H1 (cell line): ENCODE measurements around the gene SMG1. TPM values are rescaled to one million over a fixed set of nuclear protein-coding genes. Genes with fewer than 3 reads are reported as not detected.

Experiments used
- BACH1 ChIP-seq: IDR thresholded peaks from 2 replicates; pipeline ENCODE4 v1.6.1; 2012; ENCODE audit warnings: low read length, improper control_type of control experiment
- HDAC2 ChIP-seq, 2 experiments: fragments of 300-600 bp in 1 of 2; sonication (generic) in 1 of 2; IDR thresholded peaks; 2 replicates each; pipeline ENCODE4 v1.6.1; 2011 to 2012; ENCODE audit warnings: low read depth in 2 of 2, low read length in 2 of 2, mild to moderate bottlenecking in 2 of 2, moderate library complexity in 2 of 2, borderline replicate concordance in 1 of 2, inconsistent platforms in 1 of 2
- HDAC6 ChIP-seq: IDR thresholded peaks from one replicate; pipeline ENCODE4 v1.7.1; 2012; ENCODE audit warnings: low read depth, mild to moderate bottlenecking, inconsistent platforms, low read length, moderate library complexity
- POLR2AphosphoS5 ChIP-seq: IDR thresholded peaks from 2 replicates; pipeline ENCODE4 v1.6.1; 2011; ENCODE audit warnings: low read depth, low read length
- SIRT6 ChIP-seq: IDR thresholded peaks from one replicate; pipeline ENCODE4 v1.7.1; 2012; ENCODE audit warnings: low read length, inconsistent platforms
- ZNF274 ChIP-seq: IDR thresholded peaks from 2 replicates; pipeline ENCODE4 v1.7.0; 2012; ENCODE audit warnings: low read length, borderline replicate concordance; ENCODE audit errors: extremely low read depth
- polyA plus RNA-seq, 7 experiments: library from polyadenylated mRNA; depleted of rRNA in 3 of 7; stranded (reverse) in 5 of 7; unstranded in 2 of 7; fragments of >200 nt in 5 of 7; fragments of 200-250 nt in 2 of 7; gene quantifications; 1 replicate in 5 of 7; 2 replicates in 1 of 7; 4 replicates in 1 of 7; pipeline versions ENCODE4 v1.2.1 to v1.2.3, GENCODE V29; 2011 to 2013; ENCODE audit warnings: missing spikeins in 2 of 7, mixed read lengths in 2 of 7
- total RNA-seq: library from RNA; stranded (reverse); fragmentation: NEBNext Ultra II Directional; extraction: Animal tissue kit (Norgen Biotek cat#: 25700); gene quantifications from 2 replicates; pipeline ENCODE4 v1.2.1, GENCODE V29; 2021

The SMG1 gene
- total and polyA plus RNA-seq, 2 of the 8 experiments (the other 6 are each of a cell fraction or from before 2014, with no cell fraction given): 14.9 to 90.6 TPM

GRCh38 chr16:18832613-18833012 lies 93.6 kb downstream of the SMG1 start (continued):
- TF ChIP-seq HDAC2 (IDR thresholded peaks at IDR 0.05; ENCODE audit: borderline replicate concordance in 1 of 2, low read depth in 2 of 2, low read length in 2 of 2): no peak
- TF ChIP-seq HDAC6: no peak
- TF ChIP-seq ZNF274: no peak
- TF ChIP-seq SIRT6: no peak
- no peak for TF ChIP-seq BACH1
- TF ChIP-seq POLR2AphosphoS5: no peak
